HG03571 (cell line): ENCODE results near the gene MYOZ3.

Source experiments
- ATAC-seq: cut with Tn5 transposase; IDR thresholded peaks from one replicate; pipeline ENCODE4 v1.9.1; 2021; ENCODE audit not compliant: unreplicated experiment

MYOZ3 gene

DNA sequence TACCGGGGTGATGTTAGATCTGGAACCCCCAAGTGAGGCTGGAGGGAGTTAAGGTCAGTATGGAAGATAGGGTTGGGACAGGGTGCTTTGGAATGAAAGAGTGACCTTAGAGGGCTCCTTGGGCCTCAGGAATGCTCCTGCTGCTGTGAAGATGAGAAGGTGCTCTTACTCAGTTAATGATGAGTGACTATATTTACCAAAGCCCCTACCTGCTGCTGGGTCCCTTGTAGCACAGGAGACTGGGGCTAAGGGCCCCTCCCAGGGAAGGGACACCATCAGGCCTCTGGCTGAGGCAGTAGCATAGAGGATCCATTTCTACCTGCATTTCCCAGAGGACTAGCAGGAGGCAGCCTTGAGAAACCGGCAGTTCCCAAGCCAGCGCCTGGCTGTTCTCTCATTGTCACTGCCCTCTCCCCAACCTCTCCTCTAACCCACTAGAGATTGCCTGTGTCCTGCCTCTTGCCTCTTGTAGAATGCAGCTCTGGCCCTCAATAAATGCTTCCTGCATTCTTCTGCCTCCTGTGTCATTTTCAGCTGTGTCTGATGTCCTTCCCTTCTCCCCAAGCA, 2.3 kb upstream of the MYOZ3 start:
- ATAC-seq: no peak

DNA sequence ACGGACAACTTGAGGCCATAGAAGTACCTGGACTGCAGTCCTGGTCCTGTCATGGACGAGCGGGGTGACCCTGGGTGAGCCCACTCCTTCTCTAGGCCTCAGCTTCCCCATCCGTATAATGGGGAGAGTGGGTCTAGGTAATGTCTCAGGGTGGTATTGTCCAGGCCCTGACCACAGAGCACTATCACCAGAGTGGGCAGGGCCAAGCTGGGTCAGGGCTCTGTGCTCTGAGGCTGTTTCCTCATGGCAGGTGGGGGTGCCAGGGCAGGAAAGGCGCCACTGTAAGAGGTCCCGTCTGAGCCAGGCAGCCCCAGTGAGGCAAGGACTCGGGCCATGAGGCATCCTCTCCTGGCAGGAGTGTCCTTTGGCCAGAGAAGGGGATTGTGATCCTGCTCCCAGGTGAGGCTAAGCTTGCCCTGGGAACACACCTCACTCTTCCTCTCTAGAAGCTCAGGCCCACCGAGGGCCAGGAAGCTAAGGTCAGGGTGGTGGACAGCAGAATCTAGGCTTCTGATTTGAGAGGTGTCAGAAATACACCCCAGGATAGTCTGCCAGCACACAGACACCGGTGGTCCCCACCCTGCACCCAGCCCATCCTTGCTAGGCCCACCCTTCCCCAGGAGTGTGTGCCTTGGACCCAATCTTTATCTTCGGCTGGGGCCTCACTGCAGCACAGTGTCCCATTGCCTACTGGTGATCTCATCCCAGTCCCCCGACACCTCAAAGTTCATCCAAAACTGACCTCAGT, 1.5 kb upstream of the MYOZ3 start:
- ATAC-seq: no peak

DNA sequence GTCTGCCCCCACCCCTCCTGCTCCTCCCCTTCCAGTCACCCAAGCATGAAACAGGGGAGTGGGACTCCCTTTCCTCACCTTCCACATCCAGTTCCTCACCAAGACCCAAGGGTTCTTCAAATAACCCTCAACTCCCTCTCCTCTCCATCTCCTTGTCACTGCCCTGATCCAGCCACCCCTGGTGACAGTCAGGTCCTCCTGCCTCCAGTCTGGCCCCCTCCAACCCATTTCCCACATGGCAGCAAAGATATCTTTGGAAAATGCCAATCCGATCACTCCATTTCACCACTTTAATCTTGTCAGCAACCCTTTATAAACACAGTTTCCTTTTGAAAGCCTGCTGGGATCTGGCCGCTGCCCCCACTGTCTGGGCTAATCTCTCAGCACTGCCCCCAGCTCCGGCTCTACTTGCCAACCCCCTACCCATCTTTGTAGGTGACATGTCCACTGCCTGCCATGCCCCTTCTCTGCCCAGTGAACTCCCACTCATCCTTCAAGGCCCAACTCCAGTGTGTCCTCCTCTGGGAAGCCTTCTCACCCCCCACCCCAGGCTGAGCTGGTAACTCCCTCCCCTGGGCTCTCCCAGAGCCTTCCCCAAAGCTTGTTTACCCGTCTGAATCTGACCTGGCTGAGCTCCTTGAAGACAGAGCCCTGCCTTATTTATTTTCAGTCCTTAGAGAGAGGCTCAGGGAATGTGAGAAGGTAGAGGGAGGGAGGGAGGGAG, 781 bp upstream of the MYOZ3 start:
- no peak for ATAC-seq

DNA sequence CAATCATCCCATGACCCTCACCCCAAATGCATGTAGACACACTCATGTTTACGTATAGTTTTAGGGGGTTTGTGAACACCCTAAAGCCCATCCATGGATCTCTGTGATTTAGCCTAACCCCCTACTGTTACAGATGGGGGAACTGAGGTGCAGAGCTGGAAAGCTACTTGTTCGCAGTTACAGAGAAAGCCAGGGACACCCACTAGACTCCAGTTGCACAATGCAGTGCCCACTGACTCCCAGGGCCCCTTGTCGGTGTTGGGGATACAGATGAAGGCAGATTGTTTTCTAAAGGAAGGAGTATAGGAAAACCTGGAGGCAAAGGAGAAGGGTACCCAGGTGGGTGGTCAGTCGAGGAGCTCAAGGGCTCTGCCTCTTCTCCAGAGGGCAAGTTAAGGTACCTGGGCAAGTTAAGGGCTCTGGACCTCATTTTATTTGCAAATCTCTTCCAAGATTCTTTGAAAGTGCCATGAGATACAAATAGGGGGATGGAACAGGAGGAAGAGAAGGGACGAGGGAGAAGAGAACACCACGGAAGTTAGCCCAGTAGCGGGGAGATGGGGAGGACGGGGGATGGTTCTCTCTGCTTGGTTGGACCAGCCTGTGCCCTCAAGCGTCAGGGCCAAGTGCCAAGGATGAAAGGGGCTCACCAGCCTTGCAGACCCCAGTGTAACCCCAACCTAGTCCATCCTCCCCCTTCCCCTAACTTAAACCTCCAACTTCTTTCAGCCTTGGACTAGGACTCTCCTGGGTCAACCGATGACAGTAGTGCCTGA, 958 bp downstream of the MYOZ3 start:
- no peak for ATAC-seq

DNA sequence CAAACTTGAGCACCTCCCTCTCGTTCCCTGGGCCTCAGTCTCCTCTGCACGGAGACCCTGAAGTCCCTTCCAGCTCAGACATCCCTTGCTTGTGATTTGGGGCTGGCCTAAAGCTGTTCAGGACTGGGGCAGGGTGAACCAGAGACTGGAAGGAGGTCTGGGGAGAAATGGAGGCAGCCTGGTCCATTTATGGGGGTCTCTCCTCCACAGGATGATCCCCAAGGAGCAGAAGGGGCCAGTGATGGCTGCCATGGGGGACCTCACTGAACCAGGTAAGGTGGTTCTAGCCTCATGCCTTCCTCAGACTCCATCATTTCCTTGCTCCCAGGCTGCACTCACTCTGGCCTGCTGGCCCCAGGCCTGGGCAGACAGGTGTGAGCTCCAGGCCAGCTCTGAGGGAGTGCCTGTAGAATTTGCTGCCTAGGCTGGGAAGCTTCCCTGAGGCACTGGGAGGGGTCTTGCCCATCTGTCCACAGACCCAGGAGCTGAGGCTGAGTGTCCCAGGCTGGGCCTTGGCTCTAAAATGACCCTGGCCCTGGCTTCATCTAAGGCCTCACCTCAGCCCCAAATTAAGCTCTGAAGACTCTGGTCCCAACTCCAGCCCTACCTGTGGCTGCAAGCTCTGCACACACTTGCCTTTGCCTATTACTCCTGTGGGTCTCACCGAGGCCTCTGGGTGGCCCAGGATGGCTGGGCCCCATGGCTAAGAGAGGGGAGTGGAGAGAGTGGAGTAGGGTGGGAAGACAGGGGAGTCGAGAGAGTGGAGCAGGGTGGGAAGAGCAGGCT, 1.9 kb downstream of the MYOZ3 start:
- no peak for ATAC-seq

DNA sequence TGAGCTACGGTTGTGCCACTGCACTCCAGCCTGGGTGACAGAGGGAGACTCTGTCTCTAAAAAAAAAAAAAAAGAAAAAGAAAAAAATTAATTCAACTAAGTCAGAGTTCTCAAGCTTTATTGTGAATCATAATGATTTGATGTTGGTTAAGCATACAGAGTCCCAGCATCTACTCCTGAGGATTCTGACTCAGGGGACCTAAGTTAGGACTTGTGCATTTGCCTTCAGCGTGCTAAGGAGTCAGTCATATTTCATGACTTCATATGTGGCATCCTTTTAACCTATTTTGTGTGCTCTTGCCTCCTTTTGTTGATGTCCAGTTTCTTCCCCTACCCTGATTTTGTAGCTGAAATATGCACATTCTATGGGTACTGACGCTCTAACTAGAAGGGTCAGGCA, 2.9 kb downstream of the MYOZ3 start:
- no peak for ATAC-seq

DNA sequence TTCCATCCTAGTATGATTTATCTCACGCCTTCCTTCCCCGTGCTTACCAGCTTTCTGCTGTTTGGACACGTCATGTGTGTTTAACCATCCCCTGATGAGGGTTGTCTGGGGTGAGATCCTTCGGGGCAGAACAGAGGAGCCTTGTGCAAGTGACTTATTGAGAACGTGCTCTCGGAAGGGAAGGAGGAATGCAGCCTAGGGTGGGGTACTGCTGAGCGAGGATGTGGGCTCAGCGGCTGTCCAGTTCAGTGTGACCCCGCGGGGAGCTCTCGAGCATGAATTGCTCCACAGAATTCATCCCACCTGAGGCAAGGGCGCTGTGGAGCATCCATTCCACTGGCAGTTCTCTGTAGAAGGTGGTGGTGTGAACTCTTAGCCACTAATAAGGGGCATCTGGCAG, 4.0 kb downstream of the MYOZ3 start:
- ATAC-seq: no peak

DNA sequence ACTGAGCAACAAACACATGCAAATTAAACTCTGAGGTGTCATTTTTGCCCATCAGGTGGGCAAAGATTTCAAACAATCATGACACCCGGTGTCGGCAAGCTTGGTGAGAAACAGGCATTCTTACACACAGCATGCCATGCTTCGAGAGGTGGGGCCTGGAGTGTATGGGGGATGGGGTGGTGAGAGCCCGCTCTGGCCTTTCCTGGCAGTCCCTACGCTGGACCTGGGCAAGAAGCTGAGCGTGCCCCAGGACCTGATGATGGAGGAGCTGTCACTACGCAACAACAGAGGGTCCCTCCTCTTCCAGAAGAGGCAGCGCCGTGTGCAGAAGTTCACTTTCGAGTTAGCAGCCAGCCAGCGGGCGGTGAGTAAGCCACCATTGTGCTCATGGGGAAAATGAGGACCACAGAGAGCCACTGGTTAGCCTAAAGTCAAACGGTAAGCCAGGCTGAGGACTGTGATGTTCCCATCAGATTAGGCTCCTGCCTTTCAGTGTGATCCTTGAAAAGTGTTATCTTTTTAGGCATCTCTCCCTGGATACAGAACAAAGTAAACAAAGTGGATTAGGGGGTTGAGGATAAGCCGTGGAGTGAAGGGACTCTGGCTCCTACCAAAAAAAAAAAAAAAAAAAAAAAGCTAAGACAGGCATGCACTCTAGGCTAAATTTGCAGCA, 9.4 kb downstream of the MYOZ3 start:
- ATAC-seq: no peak

DNA sequence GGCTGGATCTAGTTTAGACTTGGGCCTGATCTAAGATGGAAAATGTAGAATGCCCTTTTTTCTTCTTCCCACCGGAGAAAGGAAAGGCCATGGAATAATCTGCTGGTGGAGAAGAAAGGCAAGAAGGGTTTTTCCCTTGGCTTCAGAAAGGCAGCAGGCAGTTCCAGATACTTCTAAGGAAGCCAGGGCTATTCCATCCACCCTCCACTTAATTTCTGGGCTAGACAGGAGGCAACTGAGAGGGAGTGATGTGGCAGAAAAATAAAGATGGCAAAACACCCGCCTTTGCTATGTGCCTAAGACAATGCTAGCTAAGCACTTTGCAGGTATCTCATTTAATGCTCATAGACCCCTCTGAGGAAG, 9.9 kb downstream of the MYOZ3 start:
- no peak for ATAC-seq

DNA sequence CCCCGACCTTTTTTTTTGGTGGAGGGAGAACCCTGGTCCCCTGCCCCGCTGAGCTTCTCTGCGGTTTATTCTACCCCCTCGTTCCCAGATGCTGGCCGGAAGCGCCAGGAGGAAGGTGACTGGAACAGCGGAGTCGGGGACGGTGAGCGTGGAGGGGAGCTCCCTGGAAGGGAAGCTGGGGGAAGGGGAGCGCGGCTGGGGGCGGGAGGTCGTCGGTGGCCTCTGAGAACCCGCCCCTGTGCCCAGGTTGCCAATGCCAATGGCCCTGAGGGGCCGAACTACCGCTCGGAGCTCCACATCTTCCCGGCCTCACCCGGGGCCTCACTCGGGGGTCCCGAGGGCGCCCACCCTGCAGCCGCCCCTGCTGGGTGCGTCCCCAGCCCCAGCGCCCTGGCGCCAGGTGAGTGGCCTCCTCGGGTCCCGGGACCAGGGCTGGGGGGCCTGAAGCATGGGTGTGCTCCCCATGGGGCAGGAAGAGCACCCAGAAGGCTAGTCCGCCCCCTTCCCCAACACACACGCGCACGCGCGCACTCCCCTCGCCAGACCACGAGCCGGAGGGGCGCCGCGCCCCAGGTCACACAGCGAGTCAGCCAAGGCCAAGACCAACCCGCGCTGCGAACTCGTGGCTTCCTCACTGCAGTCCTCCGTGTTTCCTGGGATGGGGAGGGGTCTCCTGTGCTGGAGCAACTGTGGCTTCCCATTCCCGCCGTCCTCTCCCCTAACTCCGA, 10.6 kb downstream of the MYOZ3 start:
- ATAC-seq: no peak

DNA sequence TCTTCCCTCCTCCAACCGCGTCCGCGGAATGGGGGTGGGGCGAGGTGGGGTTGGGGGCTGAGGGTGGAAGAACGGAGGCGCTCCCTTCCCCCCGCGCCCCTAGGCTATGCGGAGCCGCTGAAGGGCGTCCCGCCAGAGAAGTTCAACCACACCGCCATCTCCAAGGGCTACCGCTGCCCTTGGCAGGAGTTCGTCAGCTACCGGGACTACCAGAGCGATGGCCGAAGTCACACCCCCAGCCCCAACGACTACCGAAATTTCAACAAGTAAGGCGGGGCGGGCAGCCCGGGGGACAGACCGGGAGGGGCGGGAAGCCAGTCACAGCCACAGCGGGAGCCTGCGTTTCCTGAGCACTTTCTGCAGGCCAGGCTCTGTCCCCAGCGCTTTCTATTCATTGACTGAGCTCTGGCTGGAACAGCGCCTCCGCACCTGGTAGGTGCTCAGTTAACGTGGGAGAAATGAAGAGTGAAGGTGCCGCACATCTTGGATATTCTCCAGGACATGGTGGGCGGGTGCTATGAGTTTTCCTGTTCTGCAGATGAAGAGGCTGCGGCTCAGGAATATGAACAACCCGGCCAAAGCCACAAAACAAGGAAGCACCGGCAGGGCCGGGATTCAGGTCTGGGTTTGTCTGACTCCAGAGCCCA, 11.3 kb downstream of the MYOZ3 start:
- no peak for ATAC-seq

DNA sequence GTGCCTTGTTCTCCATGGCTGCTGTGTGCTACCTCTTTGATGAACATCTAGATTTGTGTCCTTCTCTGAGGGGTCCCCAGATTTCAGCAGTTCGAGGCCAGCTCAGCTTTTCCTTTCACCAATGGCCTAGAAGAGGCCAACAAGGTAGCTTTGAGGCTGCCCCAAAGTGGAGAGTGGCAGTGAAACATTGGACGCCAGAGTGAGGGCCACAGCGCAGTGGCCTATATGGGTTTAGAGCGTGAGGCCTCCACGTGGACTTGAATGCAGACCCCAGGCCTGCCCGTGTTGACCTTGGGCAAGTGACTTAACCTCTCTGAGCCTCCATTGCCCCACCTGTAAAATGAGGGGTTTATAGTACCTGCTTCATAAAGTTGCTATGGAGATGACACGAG, 11.8 kb downstream of the MYOZ3 start:
- ATAC-seq: no peak

DNA sequence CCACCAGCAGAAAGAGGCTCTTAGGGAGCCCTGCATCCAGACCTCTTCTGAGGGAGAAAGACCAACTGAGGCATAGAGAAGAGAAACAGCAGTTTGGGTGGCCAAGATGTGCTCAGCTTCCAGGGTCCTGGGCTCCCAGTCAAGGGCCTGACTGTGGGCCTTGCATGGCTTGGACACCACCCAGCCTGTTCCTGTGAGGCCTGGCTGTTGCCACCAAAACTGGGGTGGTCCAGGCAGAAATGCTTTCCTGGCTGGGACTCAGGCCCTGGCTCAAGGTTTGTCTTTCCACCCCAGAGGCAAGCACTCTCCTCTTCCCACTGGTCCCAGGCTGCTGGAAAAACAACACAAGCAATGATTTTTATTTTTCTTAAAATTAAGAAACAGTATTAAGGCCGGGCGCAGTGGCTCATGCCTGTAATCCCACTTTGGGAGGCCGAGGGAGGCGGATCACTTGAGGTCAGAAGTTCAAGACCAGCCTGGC, 13.3 kb downstream of the MYOZ3 start:
- ATAC-seq: no peak

DNA sequence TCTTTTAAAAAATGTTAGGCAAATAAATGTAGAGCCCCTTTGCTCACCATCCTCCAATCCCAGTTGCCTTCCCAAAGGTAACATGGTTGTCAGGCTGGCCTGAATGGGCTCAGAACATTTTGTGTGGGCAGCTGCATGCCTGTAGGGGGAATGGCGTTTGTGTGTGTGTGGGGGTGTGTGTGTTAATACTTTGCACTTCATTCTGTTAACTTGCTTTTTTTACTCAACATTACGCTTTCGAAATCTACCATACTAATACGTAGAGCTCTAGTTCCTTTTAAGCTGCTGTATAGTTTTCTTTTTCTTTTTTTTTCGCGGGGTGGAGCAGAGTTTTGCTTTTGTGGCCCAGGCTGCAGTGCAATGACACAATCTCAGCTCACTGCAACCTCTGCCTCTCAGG, 14.0 kb downstream of the MYOZ3 start:
- no peak for ATAC-seq

DNA sequence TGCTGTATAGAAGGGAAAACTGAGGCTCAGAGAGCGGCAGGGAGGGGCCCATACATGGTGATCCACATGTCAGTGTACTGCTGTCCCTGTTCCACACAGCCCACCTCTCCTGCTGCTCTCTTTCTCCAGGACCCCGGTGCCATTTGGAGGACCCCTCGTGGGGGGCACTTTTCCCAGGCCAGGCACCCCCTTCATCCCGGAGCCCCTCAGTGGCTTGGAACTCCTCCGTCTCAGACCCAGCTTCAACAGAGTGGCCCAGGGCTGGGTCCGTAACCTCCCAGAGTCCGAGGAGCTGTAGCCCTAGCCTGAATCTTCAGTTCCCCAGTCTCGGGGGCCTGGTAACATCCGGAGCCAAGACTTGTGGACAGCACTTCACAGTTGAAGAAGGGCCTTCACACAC, 15.5 kb downstream of the MYOZ3 start:
- no peak for ATAC-seq

DNA sequence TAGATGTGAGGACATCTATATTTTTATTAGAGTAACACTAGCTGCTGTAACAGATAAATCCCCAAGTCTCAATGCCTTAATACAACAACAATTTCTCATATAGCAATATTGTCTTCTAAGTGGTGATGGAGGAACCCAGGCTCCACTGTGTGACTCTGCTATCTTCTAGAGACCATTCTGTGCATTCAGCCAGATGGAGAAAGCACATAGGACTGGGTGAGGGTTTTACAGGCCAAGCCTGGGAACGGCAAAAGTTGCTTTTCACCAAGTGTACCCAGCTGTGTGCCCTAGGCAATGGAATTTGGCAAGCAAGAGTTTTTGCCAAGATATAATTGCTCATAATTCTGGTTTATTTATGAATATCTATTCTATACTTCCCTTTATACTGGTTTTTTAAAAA, 28.1 kb downstream of the MYOZ3 start:
- ATAC-seq: no peak

DNA sequence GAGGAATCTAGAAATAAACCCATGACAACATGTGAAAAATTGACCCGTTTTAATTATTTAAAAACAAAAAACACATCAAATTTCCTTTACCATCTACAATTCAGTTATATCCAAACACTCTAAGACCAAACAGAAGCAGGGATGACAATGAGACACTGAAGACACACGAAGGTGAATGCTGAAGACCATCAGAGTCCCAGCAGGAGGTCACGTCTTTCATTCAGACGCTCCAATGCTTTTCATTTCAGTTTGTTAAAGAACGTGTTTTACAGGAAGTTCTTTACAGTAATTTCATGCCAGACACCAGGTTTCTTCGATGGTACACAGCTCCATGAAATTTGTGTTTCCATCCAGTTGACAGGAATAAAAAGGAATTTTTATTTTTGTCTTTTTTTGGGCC, 29.7 kb downstream of the MYOZ3 start:
- no peak for ATAC-seq

DNA sequence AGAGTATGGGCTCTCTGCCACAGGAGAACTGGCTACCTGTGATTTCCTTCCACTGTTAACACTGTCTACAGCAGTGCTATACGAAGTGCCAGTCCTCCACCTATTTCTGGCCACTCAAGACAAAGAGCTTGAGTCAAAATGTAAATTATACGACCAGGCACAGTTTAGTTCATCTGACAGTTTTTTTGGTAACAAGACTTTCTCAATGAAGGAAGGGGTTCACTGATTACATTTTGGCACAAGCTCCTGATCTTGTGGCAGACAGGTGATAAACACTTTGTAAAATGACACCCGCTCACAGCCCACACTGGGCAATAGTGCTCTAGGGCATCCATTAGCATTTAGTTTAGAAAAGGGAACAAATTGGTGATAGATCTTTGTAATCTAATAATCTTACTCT, 31.2 kb downstream of the MYOZ3 start:
- ATAC-seq: no peak

DNA sequence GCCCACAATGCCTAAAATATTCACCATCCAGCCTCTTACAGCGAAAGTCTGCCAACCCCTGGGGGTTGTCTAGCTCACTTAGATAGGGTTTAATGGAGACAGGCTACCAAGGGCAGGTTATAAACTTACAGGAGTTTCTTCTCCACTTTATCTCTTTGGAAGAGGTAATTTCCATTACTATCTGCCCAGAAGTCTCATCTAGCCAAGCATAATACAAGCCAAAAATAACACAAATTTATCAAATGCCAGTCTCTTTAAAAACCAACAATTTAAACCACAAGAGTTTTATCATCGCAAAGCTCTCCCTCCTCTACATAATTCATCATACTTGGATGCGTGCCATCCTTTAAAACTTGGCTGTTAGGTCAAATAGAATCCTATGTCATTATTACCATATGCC, 33.6 kb downstream of the MYOZ3 start:
- ATAC-seq: no peak
